B cell (primary cell): ENCODE data around the gene RNF223.

Experiments
- EZH2 ChIP-seq: IDR thresholded peaks from 2 replicates; pipeline ENCODE4 v1.6.1; 2012; ENCODE audit warnings: borderline replicate concordance, low read depth, mild to moderate bottlenecking, moderate library complexity, low read length; ENCODE audit not compliant: insufficient read depth, poor library complexity, severe bottlenecking
- TF ChIP-seq, protein P1 (sequence below): fragments of 200-600 bp; IDR thresholded peaks from one replicate; pipeline ENCODE4 v1.8.0; 2022; ENCODE audit warnings: antibody characterized with exemption, mild to moderate bottlenecking

DNA sequence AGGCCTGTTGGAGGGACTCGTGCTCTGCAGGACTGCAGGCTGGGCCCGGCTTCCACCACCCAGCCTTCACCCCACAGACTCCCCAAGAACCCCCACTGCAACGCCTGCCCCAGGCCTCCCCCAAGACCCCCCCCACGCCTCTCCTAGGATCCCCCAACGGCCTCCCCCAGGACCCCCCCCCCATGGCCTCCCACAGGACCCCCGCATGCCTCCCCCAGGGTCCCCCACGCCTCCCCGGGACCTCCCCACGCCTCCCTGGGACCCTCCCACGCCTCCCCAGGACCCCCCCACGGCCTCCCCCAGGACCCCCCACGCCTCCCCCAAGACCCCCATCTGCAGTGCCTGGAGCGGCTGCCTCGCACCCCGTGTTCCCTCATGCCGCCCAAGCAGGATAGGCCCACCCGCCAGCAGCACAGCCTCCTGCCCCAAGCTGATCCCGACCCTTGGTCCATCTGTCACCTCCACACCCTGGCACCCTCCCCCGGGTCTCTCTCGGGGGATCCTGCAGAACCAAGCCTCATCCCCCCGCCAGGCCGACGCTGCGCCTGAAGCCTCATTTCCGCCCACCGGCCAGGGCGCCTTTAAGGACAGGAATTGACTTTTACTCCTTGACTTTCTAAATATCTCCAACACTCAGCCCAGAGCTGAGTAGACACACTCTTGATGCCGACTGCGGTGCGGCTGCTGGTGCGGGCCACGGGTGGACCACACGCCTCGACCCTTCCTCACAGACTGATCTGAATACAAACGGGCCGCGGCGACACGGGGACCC lies 14.1 kb upstream of the RNF223 start:
- TF ChIP-seq, protein P1, sequence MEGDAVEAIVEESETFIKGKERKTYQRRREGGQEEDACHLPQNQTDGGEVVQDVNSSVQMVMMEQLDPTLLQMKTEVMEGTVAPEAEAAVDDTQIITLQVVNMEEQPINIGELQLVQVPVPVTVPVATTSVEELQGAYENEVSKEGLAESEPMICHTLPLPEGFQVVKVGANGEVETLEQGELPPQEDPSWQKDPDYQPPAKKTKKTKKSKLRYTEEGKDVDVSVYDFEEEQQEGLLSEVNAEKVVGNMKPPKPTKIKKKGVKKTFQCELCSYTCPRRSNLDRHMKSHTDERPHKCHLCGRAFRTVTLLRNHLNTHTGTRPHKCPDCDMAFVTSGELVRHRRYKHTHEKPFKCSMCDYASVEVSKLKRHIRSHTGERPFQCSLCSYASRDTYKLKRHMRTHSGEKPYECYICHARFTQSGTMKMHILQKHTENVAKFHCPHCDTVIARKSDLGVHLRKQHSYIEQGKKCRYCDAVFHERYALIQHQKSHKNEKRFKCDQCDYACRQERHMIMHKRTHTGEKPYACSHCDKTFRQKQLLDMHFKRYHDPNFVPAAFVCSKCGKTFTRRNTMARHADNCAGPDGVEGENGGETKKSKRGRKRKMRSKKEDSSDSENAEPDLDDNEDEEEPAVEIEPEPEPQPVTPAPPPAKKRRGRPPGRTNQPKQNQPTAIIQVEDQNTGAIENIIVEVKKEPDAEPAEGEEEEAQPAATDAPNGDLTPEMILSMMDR, result no peak
- no peak for TF ChIP-seq EZH2
